ENCODE measurements around the gene FRMPD2. TPM values are rescaled to one million over a fixed set of nuclear protein-coding genes. Genes with fewer than 3 reads are reported as not detected.

Gene FRMPD2
- total RNA-seq, 5 donors from 2014 or later (not counting 1 experiment from before 2014, with no cell fraction given), result 0.43 TPM; not detected in 4

DNA sequence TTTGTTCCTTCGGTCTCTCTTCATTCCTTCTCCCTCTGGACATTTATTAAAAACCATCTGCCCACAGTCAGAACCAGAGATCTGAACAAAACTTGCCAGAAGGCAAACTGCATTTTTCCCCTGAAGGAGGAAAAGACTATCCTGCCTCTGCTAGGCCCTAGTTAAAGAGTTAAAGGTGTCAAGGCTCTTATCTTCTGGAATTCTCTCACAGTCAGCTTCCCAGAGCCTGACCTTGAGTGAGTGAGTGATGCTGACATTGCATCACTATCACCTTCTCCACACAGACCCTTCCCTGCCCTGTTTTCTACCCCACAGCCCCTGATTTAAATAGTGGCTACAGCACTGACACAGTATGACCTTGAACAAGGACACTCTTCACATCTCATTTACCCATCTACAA lies 16.4 kb downstream of the FRMPD2 start:
- Histone ChIP-seq H3K4me3 (ENCODE audit: control insufficient read depth in 1 of 2, extremely low read depth in 1 of 2, low read length in 1 of 2) (no peak overlapping the region), H3K9me3 (no peaks in the 10 kb centered on the region), H3K27ac (ENCODE audit: low read length) (no peak overlapping the region), H3K4me1 (ENCODE audit: control insufficient read depth in 1 of 2, extremely low read depth in 1 of 2, insufficient read depth in 2 of 2, low read length in 2 of 2) (no peaks in the 10 kb centered on the region), H3K27me3 (replicated peaks in 1 of 2; ENCODE audit: control insufficient read depth in 2 of 2, extremely low read depth in 1 of 2, insufficient read depth in 2 of 2, low read length in 1 of 2) (peaks cover 0 to 6% of the 10 kb centered on the region in 2 experiments), H3K36me3 (ENCODE audit: control insufficient read depth in 2 of 2, extremely low read depth in 1 of 2, insufficient read depth in 1 of 2, low read length in 1 of 2) (no peaks in the 10 kb centered on the region)
- Mint-ChIP-seq H3K36me3 (no peaks in the 10 kb centered on the region), H3K4me1 (no peaks in the 10 kb centered on the region), H3K27ac (no peak overlapping the region), H3K4me3 (no peak overlapping the region), H3K27me3 (peaks cover 9 to 26% of the 10 kb centered on the region in 2 donors), H3K9me3 (peaks cover 0 to 7% (median 5%) of the 10 kb centered on the region in 3 donors)
- no CpG with 5 or more reads among the region's 1 CpG for WGBS (ENCODE audit: insufficient coverage)
- ATAC-seq (replicated peaks in 1 of 4) (no peak), DNase-seq (no peak)
- ChIA-PET POLR2A (no interaction called here), CTCF (no interaction called here)

DNA sequence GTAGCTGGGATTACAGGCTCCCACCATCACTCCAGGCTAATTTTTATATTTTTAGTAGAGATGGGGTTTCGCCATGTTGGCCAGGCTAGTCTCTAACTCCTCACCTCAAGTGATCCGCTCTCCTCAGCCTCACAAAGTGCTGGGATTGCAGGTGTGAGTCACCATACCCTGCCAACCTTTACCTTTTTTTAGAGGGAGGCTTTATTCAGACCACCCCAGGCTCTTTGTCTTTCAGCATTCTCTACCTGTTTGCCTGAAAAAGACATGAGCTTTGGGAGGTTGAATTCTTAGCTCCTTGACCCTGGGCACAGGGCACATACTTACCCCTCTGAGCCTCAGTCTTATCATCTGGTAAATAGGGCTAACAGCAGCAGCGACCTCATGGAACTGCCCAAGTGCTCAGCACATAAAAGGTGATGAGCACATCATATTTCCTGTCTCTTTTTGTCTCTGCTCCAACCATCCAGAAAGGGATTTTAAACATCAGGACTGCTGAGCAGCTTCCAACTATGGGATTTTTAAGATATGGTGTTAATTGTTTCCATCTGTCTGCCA lies 17.0 kb downstream of the FRMPD2 start:
- Mint-ChIP-seq H3K27ac (no peak overlapping the region), H3K4me3 (no peak overlapping the region), H3K36me3 (no peaks in the 10 kb centered on the region), H3K27me3 (peaks cover 9 to 26% of the 10 kb centered on the region in 2 donors), H3K9me3 (peaks cover 0 to 7% (median 5%) of the 10 kb centered on the region in 3 donors), H3K4me1 (no peaks in the 10 kb centered on the region)
- Histone ChIP-seq H3K4me3 (ENCODE audit: control insufficient read depth in 1 of 2, extremely low read depth in 1 of 2, low read length in 1 of 2) (no peak overlapping the region), H3K9me3 (no peaks in the 10 kb centered on the region), H3K4me1 (ENCODE audit: control insufficient read depth in 1 of 2, extremely low read depth in 1 of 2, insufficient read depth in 2 of 2, low read length in 2 of 2) (no peaks in the 10 kb centered on the region), H3K36me3 (ENCODE audit: control insufficient read depth in 2 of 2, extremely low read depth in 1 of 2, insufficient read depth in 1 of 2, low read length in 1 of 2) (no peaks in the 10 kb centered on the region), H3K27ac (ENCODE audit: low read length) (no peak overlapping the region), H3K27me3 (replicated peaks in 1 of 2; ENCODE audit: control insufficient read depth in 2 of 2, extremely low read depth in 1 of 2, insufficient read depth in 2 of 2, low read length in 1 of 2) (peaks cover 0 to 7% of the 10 kb centered on the region in 2 experiments)
- ATAC-seq (replicated peaks in 1 of 4), result no peak
- ChIA-PET POLR2A (no interaction called here), CTCF (no interaction called here)
- DNase-seq, result no peak
- WGBS (ENCODE audit: insufficient coverage), result no CpG with 5 or more reads among the region's 3 CpGs

DNA sequence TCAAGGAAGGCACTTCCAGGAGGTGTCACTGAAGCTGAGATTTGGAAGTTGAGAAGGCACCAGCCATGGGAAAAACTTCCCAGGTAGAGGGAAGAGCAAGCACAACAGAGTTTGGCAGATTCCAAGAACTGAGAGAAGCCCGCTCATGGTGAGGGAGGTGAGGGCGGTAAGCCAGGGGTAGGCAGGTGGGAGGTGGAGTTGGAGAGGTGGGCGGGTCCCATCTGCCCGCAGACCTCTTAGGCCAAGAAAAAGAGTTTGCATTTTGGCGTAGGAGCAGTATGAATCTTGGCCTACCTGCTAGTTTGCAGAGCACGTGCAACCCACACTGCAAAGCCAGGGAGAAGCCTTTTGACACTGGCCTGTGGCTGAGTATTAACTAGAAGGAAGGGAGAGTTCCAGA lies 18.8 kb downstream of the FRMPD2 start:
- Histone ChIP-seq H3K27me3 (replicated peaks in 1 of 2; ENCODE audit: control insufficient read depth in 2 of 2, extremely low read depth in 1 of 2, insufficient read depth in 2 of 2, low read length in 1 of 2) (peaks cover 0 to 10% of the 10 kb centered on the region in 2 experiments), H3K4me1 (ENCODE audit: control insufficient read depth in 1 of 2, extremely low read depth in 1 of 2, insufficient read depth in 2 of 2, low read length in 2 of 2) (no peaks in the 10 kb centered on the region), H3K9me3 (no peaks in the 10 kb centered on the region), H3K27ac (ENCODE audit: low read length) (no peak overlapping the region), H3K36me3 (ENCODE audit: control insufficient read depth in 2 of 2, extremely low read depth in 1 of 2, insufficient read depth in 1 of 2, low read length in 1 of 2) (no peaks in the 10 kb centered on the region), H3K4me3 (ENCODE audit: control insufficient read depth in 1 of 2, extremely low read depth in 1 of 2, low read length in 1 of 2) (no peak overlapping the region)
- Mint-ChIP-seq H3K36me3 (no peaks in the 10 kb centered on the region), H3K4me1 (no peaks in the 10 kb centered on the region), H3K27me3 (peaks cover 9 to 22% of the 10 kb centered on the region in 2 donors), H3K27ac (no peak overlapping the region), H3K9me3 (peaks cover 0 to 5% (median 5%) of the 10 kb centered on the region in 3 donors), H3K4me3 (no peak overlapping the region)
- ChIA-PET POLR2A (no interaction called here), CTCF (no interaction called here)
- ATAC-seq (replicated peaks in 1 of 4) (no peak), DNase-seq (no peak)
- WGBS (ENCODE audit: insufficient coverage), result 82% methylated on average over 4 of the region's 6 CpGs

DNA sequence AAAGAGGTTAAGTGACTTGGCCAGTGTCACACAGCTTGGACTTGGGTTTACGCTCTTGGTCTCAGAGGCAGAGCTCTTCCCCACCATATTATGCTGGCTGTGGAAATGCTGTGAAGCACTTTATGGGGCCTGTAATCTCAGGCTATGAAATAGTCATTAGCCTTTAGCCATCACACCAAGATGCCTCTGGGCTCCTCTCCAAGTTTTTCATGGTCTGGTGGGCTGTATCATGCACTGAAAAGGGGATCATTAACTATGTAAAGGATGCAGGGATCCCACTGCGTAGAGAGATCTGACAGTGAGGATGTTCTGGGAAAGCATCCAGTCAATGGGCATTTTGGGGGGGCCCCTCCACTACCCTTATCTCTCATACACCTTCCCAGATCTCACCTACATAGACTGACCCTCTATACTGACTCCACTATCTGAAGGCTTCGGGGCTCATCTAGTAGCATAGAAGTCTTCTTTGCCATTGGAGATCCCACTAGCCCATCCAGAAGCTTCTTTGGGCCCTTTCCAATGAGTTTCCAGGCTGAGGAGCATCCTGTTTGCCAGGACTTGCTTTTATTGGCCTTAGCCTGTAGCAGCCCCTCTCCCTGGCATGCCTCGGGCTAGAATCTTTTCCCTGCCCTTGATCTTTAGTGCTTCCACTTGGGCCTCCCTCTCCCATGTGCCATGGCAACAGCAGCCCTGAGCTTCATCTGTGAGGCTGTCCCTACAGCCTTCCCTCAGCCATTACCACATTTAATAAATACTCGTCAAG lies 19.6 kb downstream of the FRMPD2 start:
- ChIA-PET POLR2A (no interaction called here), CTCF (no interaction called here)
- DNase-seq (no peak), ATAC-seq (replicated peaks in 1 of 4) (no peak)
- Mint-ChIP-seq H3K4me3 (no peak overlapping the region), H3K27ac (no peak overlapping the region), H3K36me3 (no peaks in the 10 kb centered on the region), H3K27me3 (peaks cover 9 to 18% of the 10 kb centered on the region in 2 donors), H3K9me3 (no peaks in the 10 kb centered on the region), H3K4me1 (no peaks in the 10 kb centered on the region)
- peaks cover 0 to 10% of the 10 kb centered on the region in 2 experiments for H3K27me3 ChIP-seq (replicated peaks in 1 of 2; ENCODE audit: control insufficient read depth in 2 of 2, extremely low read depth in 1 of 2, insufficient read depth in 2 of 2, low read length in 1 of 2)
- WGBS (ENCODE audit: insufficient coverage), result 74% methylated on average over 2 of the region's 5 CpGs
- no peak overlapping the region for H3K4me3 ChIP-seq (ENCODE audit: control insufficient read depth in 1 of 2, extremely low read depth in 1 of 2, low read length in 1 of 2)
- H3K36me3 ChIP-seq (ENCODE audit: control insufficient read depth in 2 of 2, extremely low read depth in 1 of 2, insufficient read depth in 1 of 2, low read length in 1 of 2), result no peaks in the 10 kb centered on the region
- no peaks in the 10 kb centered on the region for H3K9me3 ChIP-seq
- H3K27ac ChIP-seq (ENCODE audit: low read length), result no peak overlapping the region
- no peaks in the 10 kb centered on the region for H3K4me1 ChIP-seq (ENCODE audit: control insufficient read depth in 1 of 2, extremely low read depth in 1 of 2, insufficient read depth in 2 of 2, low read length in 2 of 2)

DNA sequence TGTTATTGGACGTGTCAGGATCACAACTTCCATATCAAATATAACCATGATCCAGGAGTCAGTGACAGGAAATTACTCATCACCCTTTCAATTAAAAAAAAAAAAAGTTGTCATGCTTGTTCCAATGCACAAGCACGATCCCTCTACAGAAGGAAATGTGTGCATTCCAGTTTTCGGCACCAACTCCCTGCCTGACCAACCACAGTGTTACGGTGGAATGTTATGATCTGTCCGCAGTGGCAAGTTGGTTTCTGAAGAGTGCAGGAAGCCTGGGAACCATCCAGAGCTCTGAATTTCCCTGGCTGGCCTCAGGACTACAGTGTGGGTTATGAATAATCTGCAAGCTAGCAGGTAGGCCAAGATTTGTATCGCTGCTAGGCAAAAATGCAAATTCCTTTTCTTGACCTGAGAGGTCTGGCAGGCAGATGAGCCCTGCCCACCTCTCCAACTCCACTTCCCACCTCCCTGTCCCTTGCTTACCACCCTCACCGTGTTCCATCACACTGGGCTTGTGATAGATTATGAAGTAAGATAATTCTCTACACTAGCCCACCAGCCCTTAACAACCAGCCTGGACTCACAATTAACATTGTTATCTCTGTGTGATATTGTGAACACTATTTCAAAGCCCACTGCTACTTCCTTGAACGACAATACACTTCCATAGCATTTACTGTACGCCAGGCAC lies 20.4 kb downstream of the FRMPD2 start:
- Mint-ChIP-seq H3K27ac (no peak overlapping the region), H3K4me1 (no peaks in the 10 kb centered on the region), H3K36me3 (no peaks in the 10 kb centered on the region), H3K9me3 (no peaks in the 10 kb centered on the region), H3K4me3 (no peak overlapping the region), H3K27me3 (peaks cover 6 to 18% of the 10 kb centered on the region in 2 donors)
- Histone ChIP-seq H3K9me3 (no peaks in the 10 kb centered on the region), H3K36me3 (ENCODE audit: control insufficient read depth in 2 of 2, extremely low read depth in 1 of 2, insufficient read depth in 1 of 2, low read length in 1 of 2) (no peaks in the 10 kb centered on the region), H3K27me3 (replicated peaks in 1 of 2; ENCODE audit: control insufficient read depth in 2 of 2, extremely low read depth in 1 of 2, insufficient read depth in 2 of 2, low read length in 1 of 2) (peaks cover 0 to 10% of the 10 kb centered on the region in 2 experiments), H3K27ac (ENCODE audit: low read length) (no peak overlapping the region), H3K4me3 (ENCODE audit: control insufficient read depth in 1 of 2, extremely low read depth in 1 of 2, low read length in 1 of 2) (no peak overlapping the region), H3K4me1 (ENCODE audit: control insufficient read depth in 1 of 2, extremely low read depth in 1 of 2, insufficient read depth in 2 of 2, low read length in 2 of 2) (no peaks in the 10 kb centered on the region)
- WGBS (ENCODE audit: insufficient coverage), result 70% methylated on average over 5 of the region's 9 CpGs
- no peak for ATAC-seq (replicated peaks in 1 of 4)
- no peak for DNase-seq
- ChIA-PET POLR2A (no interaction called here), CTCF (no interaction called here)

DNA sequence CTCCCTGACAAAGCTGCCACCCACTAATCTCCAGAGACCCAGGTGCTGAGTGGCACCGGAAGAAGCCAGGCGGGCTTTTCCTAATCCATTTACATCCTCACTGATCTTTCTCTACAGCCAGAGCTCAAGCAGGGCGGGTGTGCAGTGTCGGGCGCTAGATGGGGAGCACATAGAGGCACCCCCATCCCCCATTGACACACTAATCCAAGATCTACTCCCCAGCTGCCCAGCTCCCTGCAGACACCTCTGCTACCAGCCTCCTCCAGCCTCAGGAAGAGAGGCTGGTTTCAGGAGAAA lies 22.2 kb downstream of the FRMPD2 start:
- DNase-seq (no peak), ATAC-seq (replicated peaks in 1 of 4) (no peak)
- Histone ChIP-seq H3K4me3 (ENCODE audit: control insufficient read depth in 1 of 2, extremely low read depth in 1 of 2, low read length in 1 of 2) (no peak overlapping the region), H3K36me3 (ENCODE audit: control insufficient read depth in 2 of 2, extremely low read depth in 1 of 2, insufficient read depth in 1 of 2, low read length in 1 of 2) (no peaks in the 10 kb centered on the region), H3K27ac (ENCODE audit: low read length) (no peak overlapping the region), H3K4me1 (ENCODE audit: control insufficient read depth in 1 of 2, extremely low read depth in 1 of 2, insufficient read depth in 2 of 2, low read length in 2 of 2) (no peaks in the 10 kb centered on the region), H3K27me3 (replicated peaks in 1 of 2; ENCODE audit: control insufficient read depth in 2 of 2, extremely low read depth in 1 of 2, insufficient read depth in 2 of 2, low read length in 1 of 2) (peaks cover 0 to 10% of the 10 kb centered on the region in 2 experiments), H3K9me3 (no peaks in the 10 kb centered on the region)
- Mint-ChIP-seq H3K9me3 (no peaks in the 10 kb centered on the region), H3K4me1 (peaks cover 0 to 6% (median 5%) of the 10 kb centered on the region in 3 donors), H3K27me3 (peaks cover 0 to 9% of the 10 kb centered on the region in 2 donors), H3K27ac (no peak overlapping the region), H3K36me3 (no peaks in the 10 kb centered on the region), H3K4me3 (no peak overlapping the region)
- CTCF ChIA-PET, result no interaction called here
- POLR2A ChIA-PET, result no interaction called here
- 91% methylated on average over 4 of the region's 5 CpGs for WGBS (ENCODE audit: insufficient coverage)
